ENCODE measurements around the gene ZNF620. TPM values are rescaled to one million over a fixed set of nuclear protein-coding genes. Genes with fewer than 3 reads are reported as not detected.
"Not testable (repeated sequence)": the region's sequence is repeated elsewhere in the genome, so short reads cannot be mapped to it uniquely, and the experiment has no call there.

The ZNF620 gene
- total RNA-seq, 1 experiment from 2014 or later: 4.1 TPM

DNA sequence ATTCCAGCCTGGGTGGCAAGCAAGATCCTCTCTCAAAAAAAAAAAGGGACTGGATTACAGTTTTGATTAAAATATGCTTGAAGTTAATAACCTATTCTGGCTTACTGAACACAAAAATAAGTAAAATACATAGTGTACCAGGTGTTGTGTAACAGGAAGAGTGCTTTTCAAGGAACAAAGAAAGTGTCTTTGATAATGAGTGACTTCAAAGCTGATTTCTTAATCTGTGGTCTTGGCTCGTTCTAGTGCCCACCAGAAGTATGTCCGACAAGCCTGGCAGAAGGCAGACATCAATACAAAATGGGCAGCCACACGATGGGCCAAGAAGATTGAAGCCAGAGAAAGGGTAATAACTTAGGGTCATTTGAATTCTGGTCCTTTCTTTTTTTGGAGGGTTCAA, 44.7 kb upstream of the ZNF620 start:
- CTCF ChIA-PET: no interaction called here
- POLR2A ChIA-PET (ENCODE audit: unreplicated experiment): no interaction called here
- DNase-seq: no peak

DNA sequence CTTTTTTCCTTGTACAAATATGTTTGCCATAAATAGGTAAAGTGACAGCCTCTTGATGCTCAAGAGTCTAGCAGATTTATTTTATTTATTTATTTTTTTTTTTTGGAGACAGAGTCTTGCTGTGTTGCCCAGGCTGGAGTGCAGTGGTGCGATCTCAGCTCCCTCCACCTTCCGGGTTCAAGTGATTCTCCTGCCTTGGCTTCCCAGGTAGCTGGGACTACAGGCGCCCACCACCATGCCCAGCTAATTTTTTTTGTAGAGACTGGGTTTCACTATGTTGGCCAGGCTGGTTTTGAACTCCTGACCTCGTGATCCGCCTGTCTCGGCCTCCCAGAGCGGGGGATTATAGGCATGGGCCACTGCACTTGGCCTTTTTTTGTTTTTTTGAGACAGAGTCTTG, 43.0 kb upstream of the ZNF620 start:
- CTCF ChIA-PET; H3K9me2 ChIP-seq (ENCODE audit: insufficient read depth); BruUV-seq (replicated peaks); H3K4me3 ChIP-seq; DNase-seq; POLR2A ChIA-PET (ENCODE audit: unreplicated experiment); intact Hi-C loops (cut with micrococcal nuclease; ENCODE audit: unreplicated experiment); H3K27me3 ChIP-seq (ENCODE audit: insufficient read depth, low read depth); H3K9me3 ChIP-seq (ENCODE audit: insufficient read depth, low read depth); H2AFZ ChIP-seq; H3K4me2 ChIP-seq; H3K27ac ChIP-seq: not testable (repeated sequence)
- Histone ChIP-seq H3K36me3 (ENCODE audit: low read depth) (peaks cover 44% of the 10 kb centered on the region), H3F3A (ENCODE audit: insufficient read depth, low read depth) (peaks cover 94% of the 10 kb centered on the region), H3K79me2 (ENCODE audit: low read depth) (peaks cover 35% of the 10 kb centered on the region), H4K20me1 (ENCODE audit: insufficient read depth) (peaks cover 47% of the 10 kb centered on the region), H3K4me1 (replicated peaks; ENCODE audit: insufficient read depth) (peaks cover 14% of the 10 kb centered on the region)

More for the DNA sequence above, 44.7 kb upstream of the ZNF620 start:
- intact Hi-C loops (cut with micrococcal nuclease; ENCODE audit: unreplicated experiment): no loop called here
- H3K27me3 ChIP-seq (ENCODE audit: insufficient read depth, low read depth): no peaks in the 10 kb centered on the region
- no peak overlapping the region for H3K27ac ChIP-seq
- peaks cover 49% of the 10 kb centered on the region for H3K79me2 ChIP-seq (ENCODE audit: low read depth)
- no peaks in the 10 kb centered on the region for H3K9me2 ChIP-seq (ENCODE audit: insufficient read depth)
- no peak overlapping the region for H3K4me2 ChIP-seq
- no peaks in the 10 kb centered on the region for H3K9me3 ChIP-seq (ENCODE audit: insufficient read depth, low read depth)
- peaks cover 17% of the 10 kb centered on the region for H3K4me1 ChIP-seq (replicated peaks; ENCODE audit: insufficient read depth)
- H3K36me3 ChIP-seq (ENCODE audit: low read depth): peaks cover 46% of the 10 kb centered on the region
- H3F3A ChIP-seq (ENCODE audit: insufficient read depth, low read depth): peaks cover 84% of the 10 kb centered on the region
- H2AFZ ChIP-seq: no peak overlapping the region
- peaks cover 48% of the 10 kb centered on the region for H4K20me1 ChIP-seq (ENCODE audit: insufficient read depth)
- no peak overlapping the region for H3K4me3 ChIP-seq
- no TSS peak for BruUV-seq (replicated peaks)
- TF ChIP-seq EZH2 (IDR thresholded peaks at IDR 0.05; ENCODE audit: low read depth): no peak
- TF ChIP-seq, protein P1, sequence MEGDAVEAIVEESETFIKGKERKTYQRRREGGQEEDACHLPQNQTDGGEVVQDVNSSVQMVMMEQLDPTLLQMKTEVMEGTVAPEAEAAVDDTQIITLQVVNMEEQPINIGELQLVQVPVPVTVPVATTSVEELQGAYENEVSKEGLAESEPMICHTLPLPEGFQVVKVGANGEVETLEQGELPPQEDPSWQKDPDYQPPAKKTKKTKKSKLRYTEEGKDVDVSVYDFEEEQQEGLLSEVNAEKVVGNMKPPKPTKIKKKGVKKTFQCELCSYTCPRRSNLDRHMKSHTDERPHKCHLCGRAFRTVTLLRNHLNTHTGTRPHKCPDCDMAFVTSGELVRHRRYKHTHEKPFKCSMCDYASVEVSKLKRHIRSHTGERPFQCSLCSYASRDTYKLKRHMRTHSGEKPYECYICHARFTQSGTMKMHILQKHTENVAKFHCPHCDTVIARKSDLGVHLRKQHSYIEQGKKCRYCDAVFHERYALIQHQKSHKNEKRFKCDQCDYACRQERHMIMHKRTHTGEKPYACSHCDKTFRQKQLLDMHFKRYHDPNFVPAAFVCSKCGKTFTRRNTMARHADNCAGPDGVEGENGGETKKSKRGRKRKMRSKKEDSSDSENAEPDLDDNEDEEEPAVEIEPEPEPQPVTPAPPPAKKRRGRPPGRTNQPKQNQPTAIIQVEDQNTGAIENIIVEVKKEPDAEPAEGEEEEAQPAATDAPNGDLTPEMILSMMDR (conservative IDR thresholded peaks at IDR 0.05): no peak

DNA sequence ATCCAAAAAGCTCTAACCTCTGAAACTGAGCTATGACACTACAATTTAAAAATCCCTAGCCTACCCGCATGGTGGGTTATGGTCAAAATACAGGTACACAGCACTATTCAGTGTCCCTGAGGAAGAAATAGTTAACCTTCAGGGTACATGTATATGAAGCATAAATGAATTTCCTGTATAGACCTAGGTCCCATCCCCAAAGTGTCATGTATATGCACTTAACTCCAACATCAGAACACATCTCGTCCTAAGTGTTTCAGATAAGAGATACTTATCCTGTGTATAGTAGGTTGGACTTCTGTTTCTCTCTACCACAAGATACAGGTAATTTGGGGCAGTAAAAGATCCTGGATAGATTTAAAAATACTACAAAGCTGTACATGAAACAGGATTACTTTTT, 42.3 kb upstream of the ZNF620 start:
- Histone ChIP-seq H3K27me3 (ENCODE audit: insufficient read depth, low read depth) (no peaks in the 10 kb centered on the region), H3K27ac (no peak overlapping the region), H3K4me2 (no peak overlapping the region), H4K20me1 (ENCODE audit: insufficient read depth) (peaks cover 40% of the 10 kb centered on the region), H3K79me2 (ENCODE audit: low read depth) (peaks cover 28% of the 10 kb centered on the region), H3K36me3 (ENCODE audit: low read depth) (peaks cover 37% of the 10 kb centered on the region), H2AFZ (no peak overlapping the region), H3K9me2 (ENCODE audit: insufficient read depth) (no peaks in the 10 kb centered on the region), H3K9me3 (ENCODE audit: insufficient read depth, low read depth) (no peaks in the 10 kb centered on the region), H3K4me3 (no peak overlapping the region), H3K4me1 (replicated peaks; ENCODE audit: insufficient read depth) (peaks cover 9% of the 10 kb centered on the region), H3F3A (ENCODE audit: insufficient read depth, low read depth) (peaks cover 87% of the 10 kb centered on the region)
- no peak for DNase-seq
- ChIA-PET POLR2A (ENCODE audit: unreplicated experiment) (no interaction called here), CTCF (no interaction called here)
- TF ChIP-seq, protein P1 (conservative IDR thresholded peaks at IDR 0.05): no peak
- no peak for TF ChIP-seq EZH2 (IDR thresholded peaks at IDR 0.05; ENCODE audit: low read depth)
- intact Hi-C loops (cut with micrococcal nuclease; ENCODE audit: unreplicated experiment): no loop called here
- BruUV-seq (replicated peaks): no TSS peak

DNA sequence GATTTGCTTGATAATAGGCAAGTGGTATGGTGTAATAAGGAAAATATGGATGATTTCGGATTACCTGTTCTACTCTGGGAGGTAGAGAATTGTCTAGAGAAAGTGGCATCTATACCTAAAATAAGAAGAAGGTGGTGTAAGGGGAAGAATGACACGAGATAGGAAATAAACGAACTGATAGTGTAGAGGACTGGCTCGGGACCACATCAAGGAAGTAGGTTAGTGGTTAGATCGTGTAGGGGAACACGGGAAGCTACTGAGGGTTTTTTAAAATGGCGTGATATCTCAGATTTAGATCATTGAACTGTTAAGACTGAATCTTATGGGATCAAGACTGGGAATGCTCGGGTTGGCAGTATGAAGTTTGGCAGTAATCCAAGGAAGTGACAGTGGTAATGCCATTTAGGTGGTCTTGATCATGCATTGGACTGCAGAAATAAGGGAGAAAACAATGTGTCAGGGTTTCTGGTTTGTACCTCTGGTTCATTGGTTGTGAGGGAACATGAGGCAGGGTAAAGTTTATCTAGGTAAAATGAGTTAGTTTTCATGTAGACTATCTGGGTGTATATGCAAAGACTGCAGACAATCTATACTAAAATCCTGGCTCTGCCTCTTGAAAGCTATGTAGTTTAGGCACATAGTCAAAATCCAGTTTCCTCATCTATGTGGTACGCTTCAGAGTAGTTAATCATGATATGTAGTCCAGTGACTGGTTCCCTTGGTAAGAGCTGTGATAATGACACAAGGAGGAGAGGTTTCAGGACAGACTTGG, 41.3 kb upstream of the ZNF620 start:
- POLR2A ChIA-PET (ENCODE audit: unreplicated experiment): no interaction called here
- Histone ChIP-seq H3K9me2 (ENCODE audit: insufficient read depth) (no peaks in the 10 kb centered on the region), H3K4me2 (no peak overlapping the region), H2AFZ (no peak overlapping the region), H3K27me3 (ENCODE audit: insufficient read depth, low read depth) (no peaks in the 10 kb centered on the region), H3K36me3 (ENCODE audit: low read depth) (peaks cover 29% of the 10 kb centered on the region), H3K79me2 (ENCODE audit: low read depth) (peaks cover 19% of the 10 kb centered on the region), H3K4me1 (replicated peaks; ENCODE audit: insufficient read depth) (no peaks in the 10 kb centered on the region), H3K27ac (no peak overlapping the region), H3F3A (ENCODE audit: insufficient read depth, low read depth) (peaks cover 78% of the 10 kb centered on the region), H3K4me3 (no peak overlapping the region), H4K20me1 (ENCODE audit: insufficient read depth) (peaks cover 34% of the 10 kb centered on the region), H3K9me3 (ENCODE audit: insufficient read depth, low read depth) (no peaks in the 10 kb centered on the region)
- no TSS peak for BruUV-seq (replicated peaks)
- intact Hi-C loops (cut with micrococcal nuclease; ENCODE audit: unreplicated experiment): no loop called here
- TF ChIP-seq EZH2 (IDR thresholded peaks at IDR 0.05; ENCODE audit: low read depth): no peak
- TF ChIP-seq, protein P1 (conservative IDR thresholded peaks at IDR 0.05): no peak
- no peak for DNase-seq
- CTCF ChIA-PET: no interaction called here

Measured in PC-9 (cell line).